AG04450 (cell line): ENCODE data around the gene EFHC2. TPM values are rescaled to one million over a fixed set of nuclear protein-coding genes. Genes with fewer than 3 reads are reported as not detected.

Experiments used
- CTCF ChIA-PET: fragments of 300-600, 350-600 bp; formaldehyde crosslinking; extraction: SDS; loops from one replicate; lab custom pipeline; 2022; ENCODE audit warnings: antibody characterized with exemption, inconsistent platforms; lab: Charles Lee
- POLR2A ChIA-PET: fragments of 350-600 bp; formaldehyde crosslinking; extraction: SDS; loops from one replicate; lab custom pipeline; 2021; ENCODE audit warnings: antibody characterized with exemption, inconsistent platforms; lab: Yijun Ruan, JAX
- DNase-seq: peaks from one replicate; pipeline ENCODE4 v3.0.0-alpha.2; 2011; ENCODE audit warnings: low read depth, low spot score
- H3K27ac ChIP-seq: one replicate; pipeline ENCODE4 v1.5.1; 2012; ENCODE audit warnings: low read depth, low read length, control low read depth
- H3K27me3 ChIP-seq: one replicate; pipeline ENCODE4 v1.6.0; 2012; ENCODE audit warnings: low read length; ENCODE audit not compliant: control insufficient read depth, insufficient read depth
- H3K4me3 ChIP-seq: 2 replicates; pipeline ENCODE4 v1.5.1; 2011; ENCODE audit warnings: mild to moderate bottlenecking, low read depth, low read length, control low read depth
- H3K9me3 ChIP-seq: 2 replicates; pipeline ENCODE4 v1.5.1; 2012; ENCODE audit warnings: low read length; ENCODE audit not compliant: control insufficient read depth, insufficient read depth
- CTCF ChIP-seq: IDR thresholded peaks from 2 replicates; pipeline ENCODE4 v1.5.1; 2011; ENCODE audit warnings: low read depth, low read length, control low read depth, inconsistent platforms
- polyA plus RNA-seq: library from polyadenylated mRNA; depleted of rRNA; stranded (reverse); fragments of >200 nt; gene quantifications from 2 replicates; pipeline ENCODE4 v1.2.3, GENCODE V29; 2011

EFHC2 gene
- polyA plus RNA-seq, 1 experiment = 0.42 TPM

- Histone ChIP-seq H3K9me3 (no peaks in the 10 kb centered on the region), H3K27ac (no peak overlapping the region), H3K27me3 (no peaks in the 10 kb centered on the region), H3K4me3 (no peak overlapping the region)
- no peak for TF ChIP-seq CTCF
- CTCF ChIA-PET = no interaction called here
- no peak for DNase-seq
- POLR2A ChIA-PET = no interaction called here
These were observed 185.6 kb downstream of the EFHC2 start for GRCh38 chrX:44157858-44158257.

GRCh38 chrX:44157283-44157682 is 186.2 kb downstream of the EFHC2 start:
- Histone ChIP-seq H3K27ac (no peak overlapping the region), H3K4me3 (no peak overlapping the region), H3K27me3 (no peaks in the 10 kb centered on the region), H3K9me3 (no peaks in the 10 kb centered on the region)
- no peak for DNase-seq
- POLR2A ChIA-PET = no interaction called here
- no peak for TF ChIP-seq CTCF
- CTCF ChIA-PET = no interaction called here

DNA sequence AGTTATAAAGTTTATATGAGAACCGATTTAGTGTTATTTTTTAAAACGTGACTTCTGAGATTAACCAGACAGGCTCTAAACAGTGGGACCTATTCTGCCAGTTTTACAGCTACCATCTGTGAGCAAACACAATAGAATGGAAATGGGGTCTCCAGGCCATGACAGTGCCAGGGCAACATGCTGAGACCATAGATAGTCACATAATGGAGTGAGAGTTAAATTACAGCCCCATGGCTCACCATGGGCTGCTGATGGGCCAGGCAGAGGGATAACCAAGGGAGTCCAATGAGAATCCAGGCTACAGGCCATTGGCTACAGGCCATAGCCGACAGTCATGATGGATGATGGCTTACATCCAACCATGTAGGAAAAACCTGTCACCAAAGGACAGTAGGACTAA is 186.7 kb downstream of the EFHC2 start:
- Histone ChIP-seq H3K27me3 (no peaks in the 10 kb centered on the region), H3K27ac (no peak overlapping the region), H3K9me3 (no peaks in the 10 kb centered on the region), H3K4me3 (no peak overlapping the region)
- POLR2A ChIA-PET = no interaction called here
- TF ChIP-seq CTCF = no peak
- DNase-seq = no peak
- CTCF ChIA-PET = no interaction called here

- H3K4me3 ChIP-seq = no peak overlapping the region
- CTCF ChIA-PET = no interaction called here
- no peak overlapping the region for H3K27ac ChIP-seq
- POLR2A ChIA-PET = no interaction called here
- no peak for TF ChIP-seq CTCF
- DNase-seq = no peak
- H3K27me3 ChIP-seq = no peaks in the 10 kb centered on the region
- no peaks in the 10 kb centered on the region for H3K9me3 ChIP-seq
These were observed 188.3 kb downstream of the EFHC2 start for GRCh38 chrX:44155126-44155525.

- Histone ChIP-seq H3K4me3 (no peak overlapping the region), H3K9me3 (no peaks in the 10 kb centered on the region), H3K27me3 (no peaks in the 10 kb centered on the region), H3K27ac (no peak overlapping the region)
- CTCF ChIA-PET = no interaction called here
- POLR2A ChIA-PET = no interaction called here
- no peak for DNase-seq
- TF ChIP-seq CTCF = no peak
These were observed 190.6 kb downstream of the EFHC2 start for GRCh38 chrX:44152852-44153251.
